ENCODE data around the gene CYTH1.

The CYTH1 gene

GRCh38 chr17:78644224-78644623 is 137.8 kb downstream of the CYTH1 start:
- DNase-seq: no peak

DNA sequence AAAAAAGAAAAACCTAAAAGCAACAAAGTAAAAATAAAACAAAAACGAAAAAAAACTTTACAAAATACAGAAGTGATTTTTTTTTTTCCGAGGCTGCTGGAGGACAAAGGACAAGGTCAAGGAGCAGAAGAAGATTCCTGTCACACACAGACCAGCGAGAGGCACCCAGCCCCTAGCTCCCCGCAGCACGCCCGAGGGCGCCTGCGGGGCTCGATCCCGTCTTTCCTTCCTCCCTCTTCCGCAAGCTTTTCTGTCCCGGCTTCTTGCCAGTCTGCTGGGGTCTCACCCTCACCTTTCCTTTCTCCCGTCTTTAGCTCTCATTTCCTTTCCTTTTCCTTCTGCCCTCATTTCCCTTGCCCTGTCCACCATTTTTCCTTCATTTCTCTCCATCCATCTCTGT is 138.7 kb downstream of the CYTH1 start:
- DNase-seq: no peak

GRCh38 chr17:78642707-78643106 is 139.4 kb downstream of the CYTH1 start:
- DNase-seq: no peak

DNA sequence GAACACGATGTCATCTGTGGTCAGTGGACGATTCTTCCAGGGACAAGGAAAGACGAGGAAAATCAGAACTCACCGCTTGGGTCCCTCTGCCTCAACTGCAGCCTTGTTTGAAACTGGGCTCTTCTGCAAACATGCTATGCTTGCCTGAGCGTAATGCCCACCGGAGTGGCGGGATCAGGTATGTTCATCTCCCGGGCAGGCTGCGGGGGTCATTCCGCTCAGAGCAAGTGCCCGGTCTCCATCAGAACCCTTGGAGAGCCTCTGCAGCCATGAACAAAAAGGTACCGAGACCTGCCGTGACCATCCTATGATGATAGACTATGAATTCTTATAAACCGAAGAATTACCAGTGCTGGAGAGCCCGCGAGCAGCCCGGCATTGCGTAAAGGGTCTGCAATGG is 140.4 kb downstream of the CYTH1 start:
- DNase-seq: no peak

GRCh38 chr17:78641243-78641642 is 140.8 kb downstream of the CYTH1 start:
- no peak for DNase-seq

DNA sequence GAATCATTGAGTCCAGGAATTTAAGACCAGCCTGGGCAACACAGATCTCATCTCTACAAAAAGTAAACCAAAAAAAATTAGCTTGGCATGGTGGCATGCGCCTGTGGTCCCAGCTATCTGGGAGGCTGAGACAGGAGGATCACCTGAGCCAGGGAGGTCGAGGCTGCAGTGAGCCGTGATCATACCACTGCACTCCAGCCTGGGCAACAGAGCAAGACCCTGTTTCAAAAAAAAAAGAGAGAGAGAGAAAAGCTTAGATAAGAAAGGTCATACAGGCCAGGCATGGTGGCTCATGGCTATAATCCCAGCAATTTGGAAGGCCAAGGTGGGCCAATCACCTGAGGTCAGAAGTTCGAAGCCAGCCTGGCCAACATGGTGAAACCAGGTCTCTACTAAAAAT is 141.4 kb downstream of the CYTH1 start:
- DNase-seq: no peak

DNA sequence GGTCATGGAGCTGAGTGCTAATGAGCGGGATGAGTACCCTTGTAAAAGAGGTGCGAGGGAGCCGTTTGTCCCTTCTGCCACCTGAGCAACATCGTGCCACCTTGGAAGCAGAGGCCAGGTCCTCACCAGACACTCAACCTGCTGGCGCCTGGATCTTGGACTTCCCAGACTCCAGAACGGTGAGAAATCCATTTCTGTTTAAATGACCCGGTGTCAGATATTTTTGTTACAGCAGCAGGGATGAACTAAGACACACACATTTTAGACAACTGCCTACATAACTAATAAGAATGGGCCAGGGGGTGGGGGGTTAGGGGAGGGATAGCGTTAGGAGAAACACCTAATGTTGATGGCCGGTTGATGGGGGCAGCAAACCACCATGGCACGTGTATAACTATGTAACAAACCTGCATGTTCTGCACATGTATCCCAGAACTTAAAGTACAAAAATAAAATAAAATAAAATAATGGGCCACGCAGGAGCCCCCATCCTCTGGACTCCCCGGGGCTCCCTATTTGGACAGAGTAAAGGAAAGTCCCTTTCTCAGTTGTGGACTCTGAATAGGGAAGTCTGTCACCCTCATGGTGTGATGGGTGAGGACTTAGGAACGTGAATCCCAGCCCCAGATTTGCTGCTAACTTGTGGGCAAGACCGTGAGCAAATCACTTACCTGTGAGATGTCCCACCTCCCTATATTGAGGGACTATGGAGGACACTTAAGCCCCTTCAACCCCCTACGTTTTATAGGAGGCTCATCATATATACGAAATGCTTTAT is 144.2 kb downstream of the CYTH1 start:
- DNase-seq: no peak

GRCh38 chr17:78637146-78637545 is 144.9 kb downstream of the CYTH1 start:
- DNase-seq: no peak

DNA sequence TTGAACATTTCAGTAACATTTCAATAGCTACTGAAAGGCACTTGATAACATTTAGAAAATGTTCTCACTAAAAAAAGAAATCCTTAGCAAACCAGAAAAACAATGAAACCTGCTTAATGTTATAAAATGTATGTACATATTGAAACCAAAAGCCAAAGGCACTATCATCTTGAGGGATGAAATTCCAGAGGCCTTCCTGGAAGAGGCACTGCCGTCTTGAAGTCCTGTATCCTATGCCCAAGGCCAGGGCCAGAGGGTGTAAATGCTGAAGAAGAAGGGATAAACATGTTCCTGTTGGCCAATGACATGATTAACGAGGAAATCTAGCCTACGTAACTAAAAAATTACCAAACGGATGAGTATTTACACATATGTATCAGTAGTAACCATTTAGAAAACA is 147.9 kb downstream of the CYTH1 start:
- DNase-seq: no peak

DNA sequence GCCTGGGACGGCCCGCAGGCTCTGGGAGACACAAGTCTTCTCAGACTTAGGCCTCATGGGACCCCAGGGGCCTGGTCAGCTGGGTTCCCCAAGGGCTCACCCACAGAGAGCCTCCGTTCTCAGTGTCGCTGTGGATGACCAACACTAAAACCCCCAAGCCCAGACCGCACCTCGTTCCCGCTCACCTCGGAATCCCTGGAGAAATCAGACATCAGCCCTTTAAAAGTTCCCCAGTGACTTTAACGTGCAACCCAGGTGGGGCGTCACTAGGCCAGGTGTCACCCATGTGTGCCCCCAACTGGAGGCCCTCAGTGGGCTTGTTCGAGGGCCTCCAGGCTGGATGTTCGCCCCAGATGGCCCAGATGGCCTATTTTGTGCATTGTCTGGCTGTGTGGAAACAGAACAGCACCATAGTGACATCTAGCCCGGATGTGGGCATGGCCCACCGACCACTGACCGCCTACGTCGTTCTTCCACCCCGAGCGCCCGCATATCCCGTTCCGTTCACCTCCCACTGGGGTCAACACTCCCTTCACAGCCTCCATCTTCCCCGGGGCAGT is 152.6 kb downstream of the CYTH1 start:
- no peak for DNase-seq

- no peak for DNase-seq
These were observed 153.3 kb downstream of the CYTH1 start for GRCh38 chr17:78628547-78629435.

- peak; percentile 89 for DNase-seq
These were observed 157.5 kb downstream of the CYTH1 start for GRCh38 chr17:78624324-78625151.

Measured in NCI-H526 treated with DMSO at 0.1 percent for 48 hours (cell line).